ENCODE data around the gene MSN.

MSN gene

GRCh38 chrX:65741823-65742222 lies 74.4 kb downstream of the MSN start:
- Histone ChIP-seq H3K9ac (ENCODE audit: low read length) (no peak overlapping the region), H3K9me3 (ENCODE audit: low read length) (no peaks in the 10 kb centered on the region), H3K27ac (ENCODE audit: low read depth, low read length, poor library complexity, severe bottlenecking) (no peak overlapping the region), H3K27me3 (ENCODE audit: insufficient read depth, low read length) (no peaks in the 10 kb centered on the region), H3K4me2 (ENCODE audit: low read length) (no peak overlapping the region), H3K4me3 (ENCODE audit: low read depth, low read length, poor library complexity, severe bottlenecking) (no peak overlapping the region), H3K79me2 (ENCODE audit: insufficient read depth, low read length) (no peaks in the 10 kb centered on the region), H3K9me2 (ENCODE audit: low read depth, low read length) (no peaks in the 10 kb centered on the region), H4K20me1 (ENCODE audit: insufficient read depth, low read length) (no peaks in the 10 kb centered on the region), H2AFZ (ENCODE audit: low read length) (no peak overlapping the region), H3K36me3 (ENCODE audit: insufficient read depth, low read length) (peaks cover 53% of the 10 kb centered on the region), H3K4me1 (ENCODE audit: insufficient read depth, low read length, severe bottlenecking) (no peaks in the 10 kb centered on the region), H3F3A (ENCODE audit: insufficient read depth, low read length) (no peaks in the 10 kb centered on the region)
- no peak for TF ChIP-seq CTCF (IDR thresholded peaks at IDR 0.05; ENCODE audit: low read length)
- no peak for TF ChIP-seq EZH2 (IDR thresholded peaks at IDR 0.05; ENCODE audit: borderline replicate concordance, low read length)

GRCh38 chrX:65744965-65745364 lies 77.5 kb downstream of the MSN start:
- Histone ChIP-seq H3K9me2 (ENCODE audit: low read depth, low read length) (no peaks in the 10 kb centered on the region), H3K9ac (ENCODE audit: low read length) (no peak overlapping the region), H3K27me3 (ENCODE audit: insufficient read depth, low read length) (no peaks in the 10 kb centered on the region), H4K20me1 (ENCODE audit: insufficient read depth, low read length) (no peaks in the 10 kb centered on the region), H3K36me3 (ENCODE audit: insufficient read depth, low read length) (peaks cover 24% of the 10 kb centered on the region), H2AFZ (ENCODE audit: low read length) (no peak overlapping the region), H3K4me3 (ENCODE audit: low read depth, low read length, poor library complexity, severe bottlenecking) (no peak overlapping the region), H3K27ac (ENCODE audit: low read depth, low read length, poor library complexity, severe bottlenecking) (no peak overlapping the region), H3K4me2 (ENCODE audit: low read length) (no peak overlapping the region), H3K4me1 (ENCODE audit: insufficient read depth, low read length, severe bottlenecking) (no peaks in the 10 kb centered on the region), H3K79me2 (ENCODE audit: insufficient read depth, low read length) (no peaks in the 10 kb centered on the region), H3F3A (ENCODE audit: insufficient read depth, low read length) (no peaks in the 10 kb centered on the region), H3K9me3 (ENCODE audit: low read length) (no peaks in the 10 kb centered on the region)
- TF ChIP-seq EZH2 (IDR thresholded peaks at IDR 0.05; ENCODE audit: borderline replicate concordance, low read length) (no peak), CTCF (IDR thresholded peaks at IDR 0.05; ENCODE audit: low read length) (no peak)

- TF ChIP-seq EZH2 (IDR thresholded peaks at IDR 0.05; ENCODE audit: borderline replicate concordance, low read length) (no peak), CTCF (IDR thresholded peaks at IDR 0.05; ENCODE audit: low read length) (no peak)
- Histone ChIP-seq H3K9me3 (ENCODE audit: low read length) (no peaks in the 10 kb centered on the region), H2AFZ (ENCODE audit: low read length) (no peak overlapping the region), H3K9ac (ENCODE audit: low read length) (no peak overlapping the region), H3K4me2 (ENCODE audit: low read length) (no peak overlapping the region), H3F3A (ENCODE audit: insufficient read depth, low read length) (no peaks in the 10 kb centered on the region), H3K79me2 (ENCODE audit: insufficient read depth, low read length) (no peaks in the 10 kb centered on the region), H3K36me3 (ENCODE audit: insufficient read depth, low read length) (peaks cover 20% of the 10 kb centered on the region), H3K27me3 (ENCODE audit: insufficient read depth, low read length) (no peaks in the 10 kb centered on the region), H3K9me2 (ENCODE audit: low read depth, low read length) (no peaks in the 10 kb centered on the region), H3K4me1 (ENCODE audit: insufficient read depth, low read length, severe bottlenecking) (no peaks in the 10 kb centered on the region), H3K27ac (ENCODE audit: low read depth, low read length, poor library complexity, severe bottlenecking) (no peak overlapping the region), H4K20me1 (ENCODE audit: insufficient read depth, low read length) (no peaks in the 10 kb centered on the region), H3K4me3 (ENCODE audit: low read depth, low read length, poor library complexity, severe bottlenecking) (no peak overlapping the region)
Measured at GRCh38 chrX:65745427-65745826, 78.0 kb downstream of the MSN start.

All from OCI-LY1 (cell line).